ENCODE data around the gene COL15A1.

Gene COL15A1

DNA sequence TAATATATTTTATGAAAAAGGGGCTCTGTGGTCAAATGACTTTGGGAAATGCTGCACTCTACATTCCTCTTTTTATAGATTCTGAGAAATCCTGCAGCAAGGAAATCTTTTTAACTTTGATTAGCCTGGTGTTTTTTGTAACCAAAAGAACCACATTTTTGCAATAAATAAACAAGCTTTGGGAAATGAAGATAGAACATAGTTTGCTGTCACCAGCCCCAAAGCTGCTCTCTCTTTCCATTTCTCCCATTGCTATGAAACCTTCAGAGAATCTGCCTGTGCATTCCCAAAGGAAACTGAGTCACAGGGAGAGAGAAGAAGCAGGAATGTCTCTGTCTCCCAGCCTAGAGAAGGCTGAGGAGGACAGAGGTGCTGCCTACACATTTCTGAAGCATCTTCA lies 59.0 kb downstream of the COL15A1 start:
- ChIA-PET CTCF (interaction anchor here (3.2 kb wide), 1 partner anchor 139 kb away, joined by 22 read pairs; no protein-coding TSS in a partner anchor), POLR2A (no interaction called here)
- DNase-seq (ENCODE audit: extremely low spot score) = no peak
- TF ChIP-seq LEF1 (IDR thresholded peaks at IDR 0.05; ENCODE audit: borderline replicate concordance) (no peak), SUZ12 (IDR thresholded peaks at IDR 0.05) (no peak), L3MBTL2 (conservative IDR thresholded peaks at IDR 0.05) (no peak), HDGF (IDR thresholded peaks at IDR 0.05; ENCODE audit: borderline replicate concordance) (no peak), NFRKB (IDR thresholded peaks at IDR 0.05) (no peak), BHLHE40 (IDR thresholded peaks at IDR 0.05; ENCODE audit: borderline replicate concordance) (no peak), ARNT (IDR thresholded peaks at IDR 0.05) (no peak), ZNF384 (IDR thresholded peaks at IDR 0.05) (no peak), CTBP1 (IDR thresholded peaks at IDR 0.05; ENCODE audit: borderline replicate concordance) (no peak), SP1 (IDR thresholded peaks at IDR 0.05) (no peak), ELF4 (IDR thresholded peaks at IDR 0.05) (no peak), TARDBP (IDR thresholded peaks at IDR 0.05) (no peak), FOXM1 (IDR thresholded peaks at IDR 0.05; ENCODE audit: borderline replicate concordance) (no peak), FOXA1 (IDR thresholded peaks at IDR 0.05) (no peak), FOXK2 (IDR thresholded peaks at IDR 0.05) (no peak)
- TF ChIP-seq, protein P1, sequence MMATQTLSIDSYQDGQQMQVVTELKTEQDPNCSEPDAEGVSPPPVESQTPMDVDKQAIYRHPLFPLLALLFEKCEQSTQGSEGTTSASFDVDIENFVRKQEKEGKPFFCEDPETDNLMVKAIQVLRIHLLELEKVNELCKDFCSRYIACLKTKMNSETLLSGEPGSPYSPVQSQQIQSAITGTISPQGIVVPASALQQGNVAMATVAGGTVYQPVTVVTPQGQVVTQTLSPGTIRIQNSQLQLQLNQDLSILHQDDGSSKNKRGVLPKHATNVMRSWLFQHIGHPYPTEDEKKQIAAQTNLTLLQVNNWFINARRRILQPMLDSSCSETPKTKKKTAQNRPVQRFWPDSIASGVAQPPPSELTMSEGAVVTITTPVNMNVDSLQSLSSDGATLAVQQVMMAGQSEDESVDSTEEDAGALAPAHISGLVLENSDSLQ (IDR thresholded peaks at IDR 0.05) = no peak

DNA sequence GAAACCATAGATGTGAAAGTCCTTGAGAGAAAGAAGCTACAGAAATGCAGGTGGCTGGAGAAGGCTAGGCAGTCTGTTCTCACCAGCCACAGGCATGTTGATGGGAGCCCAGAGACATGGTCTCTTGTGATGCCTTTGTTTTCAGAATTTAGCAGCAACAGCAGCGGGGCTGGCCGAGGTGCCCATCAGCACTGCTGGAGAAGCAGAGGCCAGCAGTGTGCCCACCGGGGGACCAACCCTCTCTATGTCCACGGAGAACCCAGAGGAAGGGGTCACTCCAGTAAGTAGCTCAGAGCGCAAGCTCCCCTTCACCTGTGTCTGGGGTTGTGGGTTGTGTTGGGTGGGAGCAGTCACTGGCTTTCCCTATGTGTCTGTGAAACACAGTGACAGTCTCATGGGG lies 59.6 kb downstream of the COL15A1 start:
- ChIA-PET POLR2A (no interaction called here), CTCF (interaction anchor here (3.2 kb wide), 1 partner anchor 138 kb away, joined by 22 read pairs; no protein-coding TSS in a partner anchor)
- TF ChIP-seq SUZ12 (IDR thresholded peaks at IDR 0.05) (no peak), BHLHE40 (IDR thresholded peaks at IDR 0.05; ENCODE audit: borderline replicate concordance) (no peak), LEF1 (IDR thresholded peaks at IDR 0.05; ENCODE audit: borderline replicate concordance) (no peak), L3MBTL2 (conservative IDR thresholded peaks at IDR 0.05) (no peak), HDGF (IDR thresholded peaks at IDR 0.05; ENCODE audit: borderline replicate concordance) (no peak), SP1 (IDR thresholded peaks at IDR 0.05) (no peak), FOXK2 (IDR thresholded peaks at IDR 0.05) (no peak), ZNF384 (IDR thresholded peaks at IDR 0.05) (no peak)
- TF ChIP-seq, protein P1 (IDR thresholded peaks at IDR 0.05) = no peak

DNA sequence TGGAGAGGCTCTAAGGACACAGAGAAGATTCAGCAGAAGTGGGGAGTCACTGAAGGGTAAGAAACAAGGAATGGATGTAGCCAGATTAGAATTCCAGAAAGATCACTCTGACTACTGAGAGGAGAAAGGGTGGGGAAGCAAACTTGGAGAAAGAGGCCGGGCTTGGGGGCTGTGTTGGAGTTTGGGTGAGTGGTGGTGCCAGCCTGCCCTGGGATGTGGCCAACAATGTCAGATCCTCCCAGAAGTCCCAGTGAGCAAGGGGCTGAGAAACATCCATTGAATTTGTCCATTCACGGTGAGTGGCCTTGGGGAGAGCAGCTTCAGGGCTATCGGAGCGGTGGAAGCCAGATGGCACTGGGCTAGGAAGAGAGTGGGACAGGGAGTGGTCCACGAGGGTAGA lies 60.4 kb downstream of the COL15A1 start:
- CTCF ChIA-PET = no interaction called here
- no peak for DNase-seq (ENCODE audit: extremely low spot score)
- POLR2A ChIA-PET = no interaction called here
- TF ChIP-seq CTBP1 (IDR thresholded peaks at IDR 0.05; ENCODE audit: borderline replicate concordance) (no peak), LEF1 (IDR thresholded peaks at IDR 0.05; ENCODE audit: borderline replicate concordance) (no peak), NFRKB (IDR thresholded peaks at IDR 0.05) (no peak), FOXK2 (IDR thresholded peaks at IDR 0.05) (no peak)

More for the DNA sequence above, 59.6 kb downstream of the COL15A1 start:
- DNase-seq (ENCODE audit: extremely low spot score) = no peak

DNA sequence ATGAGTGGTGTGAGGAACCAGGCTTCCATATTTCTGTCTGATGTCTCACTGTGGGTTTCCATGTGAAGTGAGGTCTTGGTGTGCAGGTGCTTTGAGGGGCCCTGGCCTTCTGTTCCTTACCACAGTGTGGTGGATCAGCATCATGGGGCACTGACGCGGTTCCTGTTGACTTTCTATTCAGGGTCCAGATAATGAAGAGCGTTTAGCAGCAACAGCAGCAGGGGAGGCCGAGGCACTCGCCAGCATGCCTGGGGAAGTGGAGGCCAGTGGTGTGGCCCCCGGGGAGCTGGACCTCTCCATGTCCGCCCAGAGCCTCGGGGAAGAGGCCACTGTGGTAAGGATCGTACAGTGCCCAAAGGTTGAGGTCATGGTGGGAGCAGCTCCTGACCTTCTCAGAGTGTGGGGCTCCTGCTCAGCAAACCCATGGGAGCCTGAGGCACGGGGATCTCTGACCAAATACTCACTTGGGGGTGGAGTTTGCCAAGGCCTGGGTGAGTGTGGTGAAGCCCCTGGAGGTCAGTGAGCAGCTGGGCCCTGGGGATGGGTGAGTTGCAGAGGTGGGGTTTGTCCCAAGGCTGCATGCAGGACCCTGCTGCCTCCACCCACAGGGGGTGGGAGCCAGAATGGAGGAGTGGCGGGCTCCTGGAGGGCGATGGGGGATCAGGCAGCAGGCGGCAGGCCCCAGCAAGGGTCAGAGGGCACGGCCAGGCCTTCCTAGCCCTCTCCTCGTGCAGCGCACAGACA lies 61.2 kb downstream of the COL15A1 start:
- TF ChIP-seq TARDBP (IDR thresholded peaks at IDR 0.05) = no peak
- TF ChIP-seq, protein P1 (IDR thresholded peaks at IDR 0.05) = no peak
- no peak for TF ChIP-seq FOXA1 (IDR thresholded peaks at IDR 0.05)
- TF ChIP-seq SP1 (IDR thresholded peaks at IDR 0.05) = no peak
- ChIA-PET CTCF (interaction anchor here (0.7 kb wide), 1 partner anchor 135 kb away, joined by 4 read pairs; no protein-coding TSS in a partner anchor), POLR2A (no interaction called here)
- no peak for DNase-seq (ENCODE audit: extremely low spot score)

DNA sequence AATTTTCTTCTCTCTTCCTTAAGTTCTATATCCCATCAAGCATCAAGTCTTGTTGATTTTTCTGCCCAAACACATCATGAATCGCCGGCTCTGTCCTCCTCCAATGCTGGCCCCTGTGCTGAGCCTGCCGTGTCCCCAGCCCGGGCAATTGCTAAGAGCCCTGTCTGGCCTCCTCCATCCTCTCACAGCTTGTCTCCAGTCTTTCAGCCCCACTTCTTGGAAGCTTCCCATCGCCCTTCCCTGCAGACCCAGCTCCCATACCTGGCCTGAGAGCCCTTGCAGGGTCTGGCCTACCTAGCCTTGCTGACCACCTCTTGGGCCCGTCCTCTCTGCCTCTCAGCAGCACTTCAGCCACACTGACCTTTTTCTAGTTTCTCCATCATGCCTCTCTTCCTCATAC lies 61.9 kb downstream of the COL15A1 start:
- DNase-seq (ENCODE audit: extremely low spot score) = no peak
- ChIA-PET CTCF (interaction anchor here (0.8 kb wide), 1 partner anchor 17 kb away, joined by 3 read pairs; no protein-coding TSS in a partner anchor), POLR2A (no interaction called here)
- TF ChIP-seq FOXA1 (IDR thresholded peaks at IDR 0.05) (no peak), NFRKB (IDR thresholded peaks at IDR 0.05) (no peak), ELF4 (IDR thresholded peaks at IDR 0.05) (no peak), LEF1 (IDR thresholded peaks at IDR 0.05; ENCODE audit: borderline replicate concordance) (no peak), TARDBP (IDR thresholded peaks at IDR 0.05) (no peak), ZNF384 (IDR thresholded peaks at IDR 0.05) (no peak), CTBP1 (IDR thresholded peaks at IDR 0.05; ENCODE audit: borderline replicate concordance) (no peak), ARNT (IDR thresholded peaks at IDR 0.05) (no peak), L3MBTL2 (conservative IDR thresholded peaks at IDR 0.05) (no peak), FOXM1 (IDR thresholded peaks at IDR 0.05; ENCODE audit: borderline replicate concordance) (no peak), SUZ12 (IDR thresholded peaks at IDR 0.05) (no peak), HDGF (IDR thresholded peaks at IDR 0.05; ENCODE audit: borderline replicate concordance) (no peak), FOXK2 (IDR thresholded peaks at IDR 0.05) (no peak), BHLHE40 (IDR thresholded peaks at IDR 0.05; ENCODE audit: borderline replicate concordance) (no peak), SP1 (IDR thresholded peaks at IDR 0.05) (no peak)
- TF ChIP-seq, protein P1 (IDR thresholded peaks at IDR 0.05) = no peak

DNA sequence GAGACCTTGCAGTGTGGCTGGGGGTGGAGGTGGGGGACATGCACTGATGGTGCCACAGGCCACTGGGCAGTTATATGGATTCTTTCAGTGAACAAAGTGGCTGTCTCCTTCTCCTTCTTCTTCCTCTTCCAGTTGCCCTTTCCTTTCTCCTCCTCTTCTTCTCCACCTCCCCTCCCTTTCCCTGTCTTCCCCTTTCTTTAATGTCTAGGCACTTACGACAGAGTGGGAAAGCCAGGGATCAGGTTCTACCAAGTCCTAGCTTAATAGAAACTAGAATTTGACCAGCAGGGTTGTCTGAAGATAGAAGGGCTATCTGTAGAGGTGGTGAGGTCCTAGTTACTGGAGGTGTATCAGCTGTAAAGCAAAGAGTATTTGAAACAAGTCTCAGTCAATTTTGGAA lies 62.8 kb downstream of the COL15A1 start:
- ChIA-PET CTCF (interaction anchor here (0.8 kb wide), 1 partner anchor 18 kb away, joined by 3 read pairs; no protein-coding TSS in a partner anchor), POLR2A (no interaction called here)
- TF ChIP-seq HDGF (IDR thresholded peaks at IDR 0.05; ENCODE audit: borderline replicate concordance) = no peak
- TF ChIP-seq CTBP1 (IDR thresholded peaks at IDR 0.05; ENCODE audit: borderline replicate concordance) = no peak
- no peak for DNase-seq (ENCODE audit: extremely low spot score)
